ENCODE data around the gene GTF3C4. TPM values are rescaled to one million over a fixed set of nuclear protein-coding genes. Genes with fewer than 3 reads are reported as not detected.

The GTF3C4 gene
- total RNA-seq, 1 experiment from 2014 or later: 25.1 TPM

DNA sequence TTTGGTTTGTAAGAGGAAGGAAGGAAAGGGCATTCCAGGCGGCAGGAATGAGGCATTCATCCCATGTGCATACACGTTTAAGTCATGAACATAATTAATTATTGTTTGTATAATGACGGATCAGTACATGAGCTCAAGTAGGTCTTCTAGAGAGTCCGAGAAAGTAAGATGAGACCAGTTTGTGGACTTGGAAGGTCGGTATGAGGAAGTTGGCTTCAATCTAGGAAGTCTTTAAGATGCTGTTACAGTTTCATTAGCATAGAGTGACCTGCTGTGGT, 2.1 kb downstream of the GTF3C4 start:
- Histone ChIP-seq H3K9me3 (ENCODE audit: control insufficient read depth, insufficient read depth, low read depth, low read length) (no peaks in the 10 kb centered on the region), H3K27ac (ENCODE audit: low read length) (peak overlapping the region; percentile 34; the same call in 1 of the 2 replicates), H3K36me3 (ENCODE audit: control insufficient read depth, insufficient read depth, low read length) (no peaks in the 10 kb centered on the region; the same call in 1 of the 2 replicates), H3K4me1 (ENCODE audit: control insufficient read depth, insufficient read depth, low read length) (peaks cover 13% of the 10 kb centered on the region), H3K27me3 (ENCODE audit: control insufficient read depth, insufficient read depth, low read length) (no peaks in the 10 kb centered on the region), H3K4me3 (ENCODE audit: low read depth in 2 of 2, low read length in 2 of 2) (peak overlapping the region; percentile 71 to 83)
- in situ Hi-C loops (cut with HindIII; ENCODE audit: low pct_unique_long_range_greater_than_20kb, low sequenced_read_pairs) (no loop called here), intact Hi-C loops (cut with micrococcal nuclease; ENCODE audit: unreplicated experiment) (loop anchor here (10.0 kb wide), 1 partner anchor 132 kb away; no protein-coding TSS in a partner anchor)
- POLR2A ChIA-PET: no interaction called here
- DNase-seq (ENCODE audit: low read depth, low spot score) (no peak), ATAC-seq (no peak)
- TF ChIP-seq POLR2AphosphoS5 (IDR thresholded peaks at IDR 0.05; ENCODE audit: low read depth, low read length) (no peak), REST (IDR thresholded peaks at IDR 0.05; ENCODE audit: insufficient read depth in 1 of 2, low read depth in 2 of 2, low read length in 1 of 2) (no peak), CTCF (IDR thresholded peaks at IDR 0.05) (no peak), TCF7L2 (IDR thresholded peaks at IDR 0.05; ENCODE audit: low read depth, low read length) (no peak), SIN3A (IDR thresholded peaks at IDR 0.05; ENCODE audit: borderline replicate concordance, insufficient read depth, low read depth, low read length) (no peak)
- no TSS peak for BruUV-seq (replicated peaks)
- CTCF ChIA-PET: interaction anchor here (0.5 kb wide), 1 partner anchor 67 kb away, joined by 3 read pairs; no protein-coding TSS in a partner anchor

DNA sequence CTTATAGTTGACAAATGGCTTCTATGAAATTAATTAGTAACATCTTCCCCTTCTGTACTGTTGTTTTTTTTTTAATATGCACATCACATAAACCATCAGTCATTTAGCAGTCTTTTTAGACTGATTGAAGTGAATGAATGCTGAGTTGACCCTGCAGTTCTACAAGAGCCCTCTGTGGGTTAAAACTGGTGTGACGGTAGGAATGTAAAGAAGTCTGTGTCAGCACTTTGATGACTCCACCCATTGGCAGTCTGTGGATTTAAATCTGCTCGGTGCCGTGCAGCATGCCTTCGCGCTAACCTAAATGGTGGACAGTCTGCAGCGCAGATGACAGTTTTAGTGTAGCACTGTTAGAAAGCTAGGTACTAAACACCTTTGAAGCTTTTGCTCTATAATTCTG, 3.1 kb downstream of the GTF3C4 start:
- H3K4me1 ChIP-seq (ENCODE audit: control insufficient read depth, insufficient read depth, low read length): peaks cover 13% of the 10 kb centered on the region
- CTCF ChIA-PET: no interaction called here
- no peak overlapping the region for H3K27ac ChIP-seq (ENCODE audit: low read length)
- intact Hi-C loops (cut with micrococcal nuclease; ENCODE audit: unreplicated experiment) (loop anchor here (10.0 kb wide), 1 partner anchor 131 kb away; no protein-coding TSS in a partner anchor), in situ Hi-C loops (cut with HindIII; ENCODE audit: low pct_unique_long_range_greater_than_20kb, low sequenced_read_pairs) (no loop called here)
- DNase-seq (ENCODE audit: low read depth, low spot score) (no peak), ATAC-seq (no peak)
- H3K9me3 ChIP-seq (ENCODE audit: control insufficient read depth, insufficient read depth, low read depth, low read length): no peaks in the 10 kb centered on the region
- H3K36me3 ChIP-seq (ENCODE audit: control insufficient read depth, insufficient read depth, low read length): peaks cover 4% of the 10 kb centered on the region
- no TSS peak for BruUV-seq (replicated peaks)
- POLR2A ChIA-PET: no interaction called here
- no peak overlapping the region for H3K4me3 ChIP-seq (ENCODE audit: low read depth in 2 of 2, low read length in 2 of 2)
- H3K27me3 ChIP-seq (ENCODE audit: control insufficient read depth, insufficient read depth, low read length): no peaks in the 10 kb centered on the region
- TF ChIP-seq SIN3A (IDR thresholded peaks at IDR 0.05; ENCODE audit: borderline replicate concordance, insufficient read depth, low read depth, low read length) (no peak), POLR2AphosphoS5 (IDR thresholded peaks at IDR 0.05; ENCODE audit: low read depth, low read length) (no peak), TCF7L2 (IDR thresholded peaks at IDR 0.05; ENCODE audit: low read depth, low read length) (no peak), REST (IDR thresholded peaks at IDR 0.05; ENCODE audit: insufficient read depth in 1 of 2, low read depth in 2 of 2, low read length in 1 of 2) (no peak), CTCF (IDR thresholded peaks at IDR 0.05) (no peak)

Measured in Panc1 (cell line).